K562 (cell line): ENCODE data around the gene NRXN3. TPM values are rescaled to one million over a fixed set of nuclear protein-coding genes. Genes with fewer than 3 reads are reported as not detected.

Experiments used
- ATAC-seq: fragments of 200-7000 bp; cut with Tn5 transposase; 3 replicates; pipeline ENCODE4 v1.9.1; 2020; ENCODE audit warnings: moderate library complexity
- BruUV-seq: library from RNA; stranded (reverse); fragments of 400-500 nt; replicated peaks from 2 replicates; lab custom pipeline; 2021; lab: Mats Ljungman, UMichigan
- CTCF ChIA-PET: fragments of 300-600 bp; formaldehyde crosslinking; extraction: SDS; loops from one replicate; lab custom pipeline; 2021; ENCODE audit warnings: low intra/inter-chr PET ratio; lab: Yijun Ruan, JAX
- POLR2A ChIA-PET: fragments of 300-600, 350-650 bp; sonication (Branson Sonifier 250); formaldehyde crosslinking; extraction: SDS; loops from one replicate; lab custom pipeline; 2021; ENCODE audit warnings: antibody characterized with exemption, inconsistent platforms; lab: Yijun Ruan, JAX
- DNase-seq, 4 experiments: peaks; one replicate each; pipeline versions ENCODE4 v3.0.0 to v3.0.0-alpha.2; 2011 to 2018; ENCODE audit warnings: low spot score in 3 of 4, mixed read lengths in 3 of 4; ENCODE audit errors: extremely low read depth in 1 of 4
- FAIRE-seq: peaks from 2 replicates; lab custom pipeline; 2011; peaks lifted over from hg19 to GRCh38; lab: Jason Lieb, UNC
- H2AFZ ChIP-seq: 2 replicates; pipeline ENCODE4 v1.6.0; 2011; ENCODE audit warnings: low read depth, low read length, control low read depth, inconsistent platforms
- H3K27ac ChIP-seq: fragments of 200-600 bp; 3 replicates; pipeline ENCODE4 v1.8.0; 2011; ENCODE audit warnings: low read depth, mild to moderate bottlenecking, control low read depth, inconsistent platforms, low read length, moderate library complexity, mixed read lengths; ENCODE audit errors: extremely low read depth
- H3K27me3 ChIP-seq, 2 experiments: fragments of 300-600 bp in 1 of 2; 2 replicates in 1 of 2; 3 replicates in 1 of 2; pipeline versions ENCODE4 v1.6.0 to v1.8.0; 2011; ENCODE audit warnings: inconsistent platforms in 2 of 2, low read length in 2 of 2, mild to moderate bottlenecking in 1 of 2, mixed read lengths in 1 of 2, moderate library complexity in 1 of 2; ENCODE audit not compliant: control insufficient read depth in 2 of 2, insufficient read depth in 2 of 2
- H3K36me3 ChIP-seq: fragments of 300-600 bp; 3 replicates; pipeline ENCODE4 v1.8.0; 2011; ENCODE audit warnings: mild to moderate bottlenecking, low read length, inconsistent platforms; ENCODE audit not compliant: control insufficient read depth, insufficient read depth
- H3K4me1 ChIP-seq, 2 experiments: fragments of 200-600 bp in 1 of 2; replicated peaks in 1 of 2; 2 replicates in 1 of 2; 3 replicates in 1 of 2; pipeline versions ENCODE4 v1.5.1 to v1.8.0; 2011; ENCODE audit warnings: inconsistent platforms in 2 of 2, low read length in 2 of 2, mild to moderate bottlenecking in 1 of 2, mixed read lengths in 1 of 2, moderate library complexity in 1 of 2; ENCODE audit not compliant: control insufficient read depth in 2 of 2, insufficient read depth in 2 of 2
- H3K4me2 ChIP-seq: 2 replicates; pipeline ENCODE4 v1.6.1; 2011; ENCODE audit warnings: low read length, control low read depth, inconsistent platforms, mixed read lengths; ENCODE audit not compliant: insufficient read depth
- H3K4me3 ChIP-seq: fragments of 200-600 bp; sonication (generic), shearing (Covaris generic); 2 replicates; pipeline ENCODE4 v1.5.1; 2016; ENCODE audit warnings: control low read depth, inconsistent platforms
- H3K79me2 ChIP-seq: fragments of 200-600 bp; 3 replicates; pipeline ENCODE4 v1.8.0; 2011; ENCODE audit warnings: low read length, inconsistent platforms; ENCODE audit not compliant: control insufficient read depth, insufficient read depth
- H3K9ac ChIP-seq, 2 experiments: 2 replicates each; pipeline versions ENCODE4 v1.6.0 to v1.6.1; 2011; ENCODE audit warnings: low read depth in 2 of 2, low read length in 2 of 2, control low read depth in 1 of 2, inconsistent platforms in 1 of 2, mild to moderate bottlenecking in 1 of 2, mixed read lengths in 1 of 2; ENCODE audit not compliant: insufficient read depth in 1 of 2
- H3K9me1 ChIP-seq: one replicate; pipeline ENCODE4 v1.6.0; 2011; ENCODE audit warnings: inconsistent platforms, mild to moderate bottlenecking, low read length, moderate library complexity; ENCODE audit not compliant: control insufficient read depth, insufficient read depth
- H3K9me3 ChIP-seq: replicated peaks from 2 replicates; pipeline ENCODE4 v1.5.1; 2011; ENCODE audit warnings: low read depth, low read length, inconsistent platforms; ENCODE audit not compliant: control insufficient read depth, insufficient read depth
- H4K20me1 ChIP-seq: replicated peaks from 2 replicates; pipeline ENCODE4 v1.6.1; 2011; ENCODE audit warnings: low read length, inconsistent platforms, mixed read lengths; ENCODE audit not compliant: control insufficient read depth, insufficient read depth
- HMG20A ChIP-seq: fragments of 450-650 bp; formaldehyde crosslinking; conservative IDR thresholded peaks from 2 replicates; pipeline ENCODE4 v1.4.0; 2020; ENCODE audit warnings: mild to moderate bottlenecking, mixed read lengths
- LEF1 ChIP-seq: fragments of 450-650 bp; IDR thresholded peaks from 2 replicates; pipeline ENCODE4 v1.6.1; 2016; ENCODE audit warnings: mild to moderate bottlenecking
- NFE2L1 ChIP-seq: fragments of 450-650 bp; IDR thresholded peaks from 2 replicates; pipeline ENCODE4 v1.6.1; 2016; ENCODE audit warnings: missing genetic modification characterization, low read depth, mild to moderate bottlenecking, missing compliant biosample characterization, moderate library complexity, borderline replicate concordance
- NUFIP1 ChIP-seq: fragments of 450-650 bp; IDR thresholded peaks from 2 replicates; pipeline ENCODE4 v1.6.1; 2018; ENCODE audit not compliant: partially characterized antibody
- POLR2AphosphoS2 ChIP-seq: IDR thresholded peaks from 2 replicates; pipeline ENCODE4 v1.6.1; 2012; ENCODE audit warnings: low read length, improper control_type of control experiment
- TRIM28 ChIP-seq: fragments of 450-650 bp; IDR thresholded peaks from 2 replicates; pipeline ENCODE4 v1.6.1; 2017
- ZNF354B ChIP-seq: fragments of 250-450 bp; sonication (Bioruptor Pico); IDR thresholded peaks from 2 replicates; pipeline ENCODE4 v1.4.0; 2020
- in situ Hi-C: fragments of 300-500 bp; cut with MboI; formaldehyde crosslinking; loops from 4 replicates; pipeline ENCODE4 v1.15.0; 2018; ENCODE audit warnings: inconsistent platforms, mixed read lengths
- intact Hi-C: fragments of 100-400 bp; cut with micrococcal nuclease; formaldehyde crosslinking; loops from 2 replicates; pipeline ENCODE4 v1.14.2; 2022
- polyA plus RNA-seq, 8 experiments: library from polyadenylated mRNA; depleted of rRNA in 4 of 8; stranded (reverse) in 5 of 8; unstranded in 3 of 8; fragments of >200 nt; fragmentation: Nextera tagmentation in 2 of 8; fragmentation: Illumina TruSeq in 1 of 8; extraction: Ambion mirVana in 2 of 8; extraction: Trizol in 1 of 8; gene quantifications; 2 replicates each; pipeline versions ENCODE4 v1.2.1 to v1.2.3, GENCODE V29; 2011 to 2014; ENCODE audit warnings: inconsistent platforms in 1 of 8, missing spikeins in 1 of 8
- total RNA-seq, 7 experiments: library from RNA; depleted of rRNA in 6 of 7; stranded (reverse); fragments of >200 nt in 6 of 7; fragmentation: Illumina TruSeq in 2 of 7; extraction: Trizol in 2 of 7; gene quantifications; 2 replicates each; pipeline versions ENCODE4 v1.2.1 to v1.2.3, GENCODE V29; 2011 to 2021; ENCODE audit warnings: low replicate concordance in 1 of 7
- TF ChIP-seq, protein P1 (sequence below): fragments of 200-600 bp; sonication (generic); IDR thresholded peaks from one replicate; pipeline ENCODE4 v1.6.1; 2012; ENCODE audit warnings: mild to moderate bottlenecking, low read depth, low read length, inconsistent platforms
- TF ChIP-seq, protein P2 (sequence below), 2 experiments: fragments of 450-650 bp; conservative IDR thresholded peaks; 2 replicates each; pipeline ENCODE4 v1.6.1; 2017; ENCODE audit warnings: mild to moderate bottlenecking in 2 of 2, moderate library complexity in 2 of 2

The NRXN3 gene
- total and polyA plus RNA-seq, 9 of the 15 experiments (the other 6 are each of a cell fraction or from before 2014, with no cell fraction given), result 0.09 TPM; not detected in 8

- H3K9me1 ChIP-seq, result no peaks in the 10 kb centered on the region
- FAIRE-seq (no peak), ATAC-seq (no peak), DNase-seq (no peak)
- no peak overlapping the region for H2AFZ ChIP-seq
- H3K4me2 ChIP-seq, result no peak overlapping the region
- ChIA-PET CTCF (no interaction called here), POLR2A (no interaction called here)
- in situ Hi-C loops, result no loop called here
- no peak overlapping the region for H3K27ac ChIP-seq
- no peaks in the 10 kb centered on the region for H4K20me1 ChIP-seq
- no peaks in the 10 kb centered on the region for H3K9me3 ChIP-seq
- no peaks in the 10 kb centered on the region for H3K27me3 ChIP-seq
- H3K79me2 ChIP-seq, result no peaks in the 10 kb centered on the region
- H3K36me3 ChIP-seq, result no peaks in the 10 kb centered on the region
- BruUV-seq, result no TSS peak
- H3K4me1 ChIP-seq, result no peaks in the 10 kb centered on the region
- no peak overlapping the region for H3K9ac ChIP-seq
- intact Hi-C loops, result no loop called here
- H3K4me3 ChIP-seq, result no peak overlapping the region
- no peak for TF ChIP-seq TRIM28
- no peak for TF ChIP-seq NUFIP1
- TF ChIP-seq, protein P1, sequence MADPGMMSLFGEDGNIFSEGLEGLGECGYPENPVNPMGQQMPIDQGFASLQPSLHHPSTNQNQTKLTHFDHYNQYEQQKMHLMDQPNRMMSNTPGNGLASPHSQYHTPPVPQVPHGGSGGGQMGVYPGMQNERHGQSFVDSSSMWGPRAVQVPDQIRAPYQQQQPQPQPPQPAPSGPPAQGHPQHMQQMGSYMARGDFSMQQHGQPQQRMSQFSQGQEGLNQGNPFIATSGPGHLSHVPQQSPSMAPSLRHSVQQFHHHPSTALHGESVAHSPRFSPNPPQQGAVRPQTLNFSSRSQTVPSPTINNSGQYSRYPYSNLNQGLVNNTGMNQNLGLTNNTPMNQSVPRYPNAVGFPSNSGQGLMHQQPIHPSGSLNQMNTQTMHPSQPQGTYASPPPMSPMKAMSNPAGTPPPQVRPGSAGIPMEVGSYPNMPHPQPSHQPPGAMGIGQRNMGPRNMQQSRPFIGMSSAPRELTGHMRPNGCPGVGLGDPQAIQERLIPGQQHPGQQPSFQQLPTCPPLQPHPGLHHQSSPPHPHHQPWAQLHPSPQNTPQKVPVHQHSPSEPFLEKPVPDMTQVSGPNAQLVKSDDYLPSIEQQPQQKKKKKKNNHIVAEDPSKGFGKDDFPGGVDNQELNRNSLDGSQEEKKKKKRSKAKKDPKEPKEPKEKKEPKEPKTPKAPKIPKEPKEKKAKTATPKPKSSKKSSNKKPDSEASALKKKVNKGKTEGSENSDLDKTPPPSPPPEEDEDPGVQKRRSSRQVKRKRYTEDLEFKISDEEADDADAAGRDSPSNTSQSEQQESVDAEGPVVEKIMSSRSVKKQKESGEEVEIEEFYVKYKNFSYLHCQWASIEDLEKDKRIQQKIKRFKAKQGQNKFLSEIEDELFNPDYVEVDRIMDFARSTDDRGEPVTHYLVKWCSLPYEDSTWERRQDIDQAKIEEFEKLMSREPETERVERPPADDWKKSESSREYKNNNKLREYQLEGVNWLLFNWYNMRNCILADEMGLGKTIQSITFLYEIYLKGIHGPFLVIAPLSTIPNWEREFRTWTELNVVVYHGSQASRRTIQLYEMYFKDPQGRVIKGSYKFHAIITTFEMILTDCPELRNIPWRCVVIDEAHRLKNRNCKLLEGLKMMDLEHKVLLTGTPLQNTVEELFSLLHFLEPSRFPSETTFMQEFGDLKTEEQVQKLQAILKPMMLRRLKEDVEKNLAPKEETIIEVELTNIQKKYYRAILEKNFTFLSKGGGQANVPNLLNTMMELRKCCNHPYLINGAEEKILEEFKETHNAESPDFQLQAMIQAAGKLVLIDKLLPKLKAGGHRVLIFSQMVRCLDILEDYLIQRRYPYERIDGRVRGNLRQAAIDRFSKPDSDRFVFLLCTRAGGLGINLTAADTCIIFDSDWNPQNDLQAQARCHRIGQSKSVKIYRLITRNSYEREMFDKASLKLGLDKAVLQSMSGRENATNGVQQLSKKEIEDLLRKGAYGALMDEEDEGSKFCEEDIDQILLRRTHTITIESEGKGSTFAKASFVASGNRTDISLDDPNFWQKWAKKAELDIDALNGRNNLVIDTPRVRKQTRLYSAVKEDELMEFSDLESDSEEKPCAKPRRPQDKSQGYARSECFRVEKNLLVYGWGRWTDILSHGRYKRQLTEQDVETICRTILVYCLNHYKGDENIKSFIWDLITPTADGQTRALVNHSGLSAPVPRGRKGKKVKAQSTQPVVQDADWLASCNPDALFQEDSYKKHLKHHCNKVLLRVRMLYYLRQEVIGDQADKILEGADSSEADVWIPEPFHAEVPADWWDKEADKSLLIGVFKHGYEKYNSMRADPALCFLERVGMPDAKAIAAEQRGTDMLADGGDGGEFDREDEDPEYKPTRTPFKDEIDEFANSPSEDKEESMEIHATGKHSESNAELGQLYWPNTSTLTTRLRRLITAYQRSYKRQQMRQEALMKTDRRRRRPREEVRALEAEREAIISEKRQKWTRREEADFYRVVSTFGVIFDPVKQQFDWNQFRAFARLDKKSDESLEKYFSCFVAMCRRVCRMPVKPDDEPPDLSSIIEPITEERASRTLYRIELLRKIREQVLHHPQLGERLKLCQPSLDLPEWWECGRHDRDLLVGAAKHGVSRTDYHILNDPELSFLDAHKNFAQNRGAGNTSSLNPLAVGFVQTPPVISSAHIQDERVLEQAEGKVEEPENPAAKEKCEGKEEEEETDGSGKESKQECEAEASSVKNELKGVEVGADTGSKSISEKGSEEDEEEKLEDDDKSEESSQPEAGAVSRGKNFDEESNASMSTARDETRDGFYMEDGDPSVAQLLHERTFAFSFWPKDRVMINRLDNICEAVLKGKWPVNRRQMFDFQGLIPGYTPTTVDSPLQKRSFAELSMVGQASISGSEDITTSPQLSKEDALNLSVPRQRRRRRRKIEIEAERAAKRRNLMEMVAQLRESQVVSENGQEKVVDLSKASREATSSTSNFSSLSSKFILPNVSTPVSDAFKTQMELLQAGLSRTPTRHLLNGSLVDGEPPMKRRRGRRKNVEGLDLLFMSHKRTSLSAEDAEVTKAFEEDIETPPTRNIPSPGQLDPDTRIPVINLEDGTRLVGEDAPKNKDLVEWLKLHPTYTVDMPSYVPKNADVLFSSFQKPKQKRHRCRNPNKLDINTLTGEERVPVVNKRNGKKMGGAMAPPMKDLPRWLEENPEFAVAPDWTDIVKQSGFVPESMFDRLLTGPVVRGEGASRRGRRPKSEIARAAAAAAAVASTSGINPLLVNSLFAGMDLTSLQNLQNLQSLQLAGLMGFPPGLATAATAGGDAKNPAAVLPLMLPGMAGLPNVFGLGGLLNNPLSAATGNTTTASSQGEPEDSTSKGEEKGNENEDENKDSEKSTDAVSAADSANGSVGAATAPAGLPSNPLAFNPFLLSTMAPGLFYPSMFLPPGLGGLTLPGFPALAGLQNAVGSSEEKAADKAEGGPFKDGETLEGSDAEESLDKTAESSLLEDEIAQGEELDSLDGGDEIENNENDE, result no peak
- no peak for TF ChIP-seq HMG20A (CRISPR knock-in tag)
- no peak for TF ChIP-seq ZNF354B (CRISPR knock-in tag)
- no peak for TF ChIP-seq NFE2L1 (tag)
- TF ChIP-seq POLR2AphosphoS2, result no peak
- TF ChIP-seq LEF1, result no peak
- TF ChIP-seq, protein P2, sequence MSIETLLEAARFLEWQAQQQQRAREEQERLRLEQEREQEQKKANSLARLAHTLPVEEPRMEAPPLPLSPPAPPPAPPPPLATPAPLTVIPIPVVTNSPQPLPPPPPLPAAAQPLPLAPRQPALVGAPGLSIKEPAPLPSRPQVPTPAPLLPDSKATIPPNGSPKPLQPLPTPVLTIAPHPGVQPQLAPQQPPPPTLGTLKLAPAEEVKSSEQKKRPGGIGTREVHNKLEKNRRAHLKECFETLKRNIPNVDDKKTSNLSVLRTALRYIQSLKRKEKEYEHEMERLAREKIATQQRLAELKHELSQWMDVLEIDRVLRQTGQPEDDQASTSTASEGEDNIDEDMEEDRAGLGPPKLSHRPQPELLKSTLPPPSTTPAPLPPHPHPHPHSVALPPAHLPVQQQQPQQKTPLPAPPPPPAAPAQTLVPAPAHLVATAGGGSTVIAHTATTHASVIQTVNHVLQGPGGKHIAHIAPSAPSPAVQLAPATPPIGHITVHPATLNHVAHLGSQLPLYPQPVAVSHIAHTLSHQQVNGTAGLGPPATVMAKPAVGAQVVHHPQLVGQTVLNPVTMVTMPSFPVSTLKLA (conservative IDR thresholded peaks at IDR 0.05), result no peak
Observed at GRCh38 chr14:78885884-78886283, 715.7 kb downstream of the NRXN3 start.
